IMR-90 (cell line): Measurements from ENCODE around the gene AQP6. TPM values are rescaled to one million over a fixed set of nuclear protein-coding genes. Genes with fewer than 3 reads are reported as not detected.

ENCODE experiments used
- ATAC-seq: fragments of 200-7000 bp; cut with Tn5 transposase; 2 replicates; pipeline ENCODE4 v1.9.1; 2020; ENCODE audit warnings: low read depth, mild to moderate bottlenecking, moderate library complexity
- BruUV-seq: library from RNA; stranded (reverse); fragments of 400-500 nt; replicated peaks from 2 replicates; lab custom pipeline; 2021; lab: Mats Ljungman, UMichigan
- CTCF ChIA-PET: fragments of 300-600 bp; formaldehyde crosslinking; extraction: SDS; loops from one replicate; lab custom pipeline; 2021; ENCODE audit warnings: antibody characterized with exemption; lab: Yijun Ruan, JAX
- POLR2A ChIA-PET: fragments of 300-600 bp; sonication (Branson Sonifier 250); formaldehyde crosslinking; loops from one replicate; lab custom pipeline; 2022; ENCODE audit warnings: antibody characterized with exemption; ENCODE audit not compliant: unreplicated experiment; lab: Charles Lee
- DNase-seq: peaks from one replicate; pipeline ENCODE4 v3.0.0; 2013
- H2AFZ ChIP-seq: replicated peaks from 2 replicates; pipeline ENCODE3; 2013; ENCODE audit warnings: low read length, mild to moderate bottlenecking; ENCODE audit not compliant: poor library complexity
- H2AK5ac ChIP-seq: 2 replicates; pipeline ENCODE4 v1.6.1; 2013; ENCODE audit warnings: low read depth, low read length, inconsistent platforms
- H2AK9ac ChIP-seq: replicated peaks from 2 replicates; pipeline ENCODE3; 2013; ENCODE audit warnings: mild to moderate bottlenecking, low read depth, low read length, moderate library complexity; ENCODE audit not compliant: poor library complexity
- H2BK120ac ChIP-seq: 2 replicates; pipeline ENCODE4 v1.6.1; 2013; ENCODE audit warnings: low read depth, low read length, inconsistent platforms
- H2BK15ac ChIP-seq: 3 replicates; pipeline ENCODE4 v1.6.1; 2013; ENCODE audit warnings: low read depth, low read length, inconsistent platforms
- H2BK20ac ChIP-seq: 2 replicates; pipeline ENCODE4 v1.6.1; 2013; ENCODE audit warnings: low read depth, mild to moderate bottlenecking, inconsistent platforms, low read length, moderate library complexity
- H2BK5ac ChIP-seq: 2 replicates; pipeline ENCODE4 v1.6.1; 2013; ENCODE audit warnings: mild to moderate bottlenecking, low read depth, low read length, inconsistent platforms; ENCODE audit not compliant: poor library complexity, severe bottlenecking
- H3K14ac ChIP-seq: replicated peaks from 2 replicates; pipeline ENCODE4 v1.6.1; 2013; ENCODE audit warnings: low read depth, low read length, inconsistent platforms
- H3K18ac ChIP-seq: 2 replicates; pipeline ENCODE4 v1.6.1; 2013; ENCODE audit warnings: low read depth, low read length, control low read depth
- H3K23ac ChIP-seq: 2 replicates; pipeline ENCODE4 v1.6.1; 2013; ENCODE audit warnings: low read depth, low read length, inconsistent platforms
- H3K27ac ChIP-seq: 2 replicates; pipeline ENCODE4 v1.5.1; 2013; ENCODE audit warnings: mild to moderate bottlenecking, control low read depth, low read length; ENCODE audit not compliant: insufficient read depth
- H3K27me3 ChIP-seq: 2 replicates; pipeline ENCODE4 v1.6.1; 2013; ENCODE audit warnings: low read length; ENCODE audit not compliant: control insufficient read depth, insufficient read depth
- H3K36me3 ChIP-seq: 2 replicates; pipeline ENCODE4 v1.6.1; 2013; ENCODE audit warnings: low read length, mixed read lengths; ENCODE audit not compliant: control insufficient read depth, insufficient read depth
- H3K4ac ChIP-seq: 2 replicates; pipeline ENCODE4 v1.6.1; 2013; ENCODE audit warnings: low read depth, low read length, inconsistent platforms
- H3K4me1 ChIP-seq: 2 replicates; pipeline ENCODE4 v1.6.1; 2013; ENCODE audit warnings: low read length, mixed read lengths; ENCODE audit not compliant: control insufficient read depth, insufficient read depth
- H3K4me2 ChIP-seq: 2 replicates; pipeline ENCODE4 v1.6.1; 2013; ENCODE audit warnings: low read depth, mild to moderate bottlenecking, control low read depth, low read length, moderate library complexity
- H3K4me3 ChIP-seq: 2 replicates; pipeline ENCODE4 v1.5.1; 2013; ENCODE audit warnings: low read depth, mild to moderate bottlenecking, control low read depth, low read length, moderate library complexity; ENCODE audit not compliant: insufficient read depth
- H3K56ac ChIP-seq: 2 replicates; pipeline ENCODE4 v1.6.1; 2013; ENCODE audit warnings: low read length, inconsistent platforms; ENCODE audit not compliant: insufficient read depth; ENCODE audit errors: extremely low read depth
- H3K79me1 ChIP-seq, 2 experiments: 2 replicates each; pipeline ENCODE4 v1.6.1; 2013; ENCODE audit warnings: low read length in 2 of 2, inconsistent platforms in 1 of 2, low read depth in 1 of 2
- H3K9ac ChIP-seq: 2 replicates; pipeline ENCODE4 v1.6.1; 2013; ENCODE audit warnings: low read depth, low read length, control low read depth
- H3K9me1 ChIP-seq: 2 replicates; pipeline ENCODE4 v1.6.1; 2013; ENCODE audit warnings: low read length, inconsistent platforms; ENCODE audit not compliant: insufficient read depth
- H3K9me3 ChIP-seq: 2 replicates; pipeline ENCODE4 v1.6.1; 2013; ENCODE audit warnings: low read length; ENCODE audit not compliant: control insufficient read depth, insufficient read depth
- H4K20me1 ChIP-seq: 2 replicates; pipeline ENCODE4 v1.6.1; 2013; ENCODE audit warnings: low read length, inconsistent platforms; ENCODE audit not compliant: insufficient read depth
- H4K5ac ChIP-seq: 2 replicates; pipeline ENCODE4 v1.6.1; 2013; ENCODE audit warnings: mild to moderate bottlenecking, low read depth, low read length, control low read depth
- H4K8ac ChIP-seq, 2 experiments: 2 replicates each; pipeline ENCODE4 v1.6.1; 2013; ENCODE audit warnings: low read depth in 2 of 2, low read length in 2 of 2, control low read depth in 1 of 2, inconsistent platforms in 1 of 2
- H4K91ac ChIP-seq: 2 replicates; pipeline ENCODE4 v1.6.1; 2013; ENCODE audit warnings: low read depth, low read length, inconsistent platforms; ENCODE audit not compliant: insufficient read depth
- CHD1 ChIP-seq: IDR thresholded peaks from 2 replicates; pipeline ENCODE4 v1.6.1; 2012; ENCODE audit warnings: low read depth, low read length, improper control_type of control experiment
- MAFK ChIP-seq: IDR thresholded peaks from 2 replicates; pipeline ENCODE4 v1.6.1; 2012; ENCODE audit warnings: low read depth, low read length, improper control_type of control experiment
- MAZ ChIP-seq: IDR thresholded peaks from 2 replicates; pipeline ENCODE4 v1.6.1; 2012; ENCODE audit warnings: low read depth, mild to moderate bottlenecking, low read length, improper control_type of control experiment, moderate library complexity, borderline replicate concordance
- MXI1 ChIP-seq: IDR thresholded peaks from 2 replicates; pipeline ENCODE4 v1.6.1; 2012; ENCODE audit warnings: low read depth, mild to moderate bottlenecking, low read length, moderate library complexity, borderline replicate concordance
- RAD21 ChIP-seq: IDR thresholded peaks from 2 replicates; pipeline ENCODE4 v1.6.1; 2012; ENCODE audit warnings: low read length, improper control_type of control experiment
- RCOR1 ChIP-seq: IDR thresholded peaks from 2 replicates; pipeline ENCODE4 v1.6.1; 2012; ENCODE audit warnings: mild to moderate bottlenecking, low read length, improper control_type of control experiment; ENCODE audit not compliant: insufficient replicate concordance
- SMC3 ChIP-seq: fragments of 150-350 bp; IDR thresholded peaks from 2 replicates; pipeline ENCODE4 v1.6.1; 2016; ENCODE audit warnings: low read depth, mild to moderate bottlenecking, antibody characterized with exemption, low read length, moderate library complexity
- WGBS, 2 experiments: methylation state at CpG; one replicate each; pipeline versions ENCODE4 v1.1.5 to v1.1.7; 2013; ENCODE audit warnings: missing lambda C conversion rate in 2 of 2; ENCODE audit not compliant: insufficient read length in 1 of 2; ENCODE audit errors: extremely low coverage in 2 of 2; 5-methylcytosine and 5-hydroxymethylcytosine counted together
- dilution Hi-C: fragments of 300-500 bp; cut with HindIII; formaldehyde crosslinking; loops from one replicate; pipeline ENCODE4 v1.14.3; 2018; ENCODE audit warnings: low sequenced_read_pairs; ENCODE audit not compliant: unreplicated experiment
- in situ Hi-C: fragments of 300-500 bp; cut with MboI; formaldehyde crosslinking; loops from 3 replicates; pipeline ENCODE4 v1.14.3; 2019; ENCODE audit warnings: low sequenced_read_pairs, inconsistent platforms, mixed read lengths
- intact Hi-C: fragments of 100-400 bp; cut with micrococcal nuclease; formaldehyde crosslinking; loops from 2 replicates; pipeline ENCODE4 v1.10.0; 2022
- polyA plus RNA-seq, 3 experiments: library from polyadenylated mRNA; depleted of rRNA; stranded (reverse); fragments of >200 nt; gene quantifications; 2 replicates each; pipeline ENCODE4 v1.2.3, GENCODE V29; 2012; ENCODE audit warnings: low replicate concordance in 1 of 3
- total RNA-seq: library from RNA; depleted of rRNA; stranded (reverse); fragments of >200 nt; gene quantifications from 2 replicates; pipeline ENCODE4 v1.2.3, GENCODE V29; 2012
- TF ChIP-seq, protein P1 (sequence below): fragments of 150-350 bp; IDR thresholded peaks from 2 replicates; pipeline ENCODE4 v1.6.1; 2016; ENCODE audit warnings: low read depth, mild to moderate bottlenecking, low read length, moderate library complexity, borderline replicate concordance

Gene AQP6
- total and polyA plus RNA-seq, 2 of the 4 experiments (the other 2 are of a cell fraction), result not detected

DNA sequence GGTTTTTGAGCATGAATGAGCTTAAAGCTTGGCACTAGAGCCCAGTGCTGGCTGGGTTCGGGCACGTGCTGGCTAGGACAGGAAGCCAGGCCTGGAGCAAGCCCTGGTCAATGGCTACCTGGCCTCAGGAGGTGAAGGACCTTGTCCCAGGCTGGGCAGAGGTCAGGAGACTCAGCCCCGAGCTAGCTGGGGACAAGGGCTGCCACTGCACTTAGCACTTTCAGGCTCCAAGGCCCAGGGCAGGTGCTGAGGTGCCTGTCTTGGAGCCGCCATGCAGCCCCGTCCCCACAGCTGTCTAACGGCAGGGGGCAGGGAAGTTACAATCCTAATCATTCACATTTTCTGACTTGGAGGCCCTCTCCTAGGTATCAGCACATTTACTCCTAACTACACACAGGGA lies 4.3 kb upstream of the AQP6 start:
- 72% methylated on average over 3 of the region's 6 CpGs; no CpG with 5 or more reads in 1 of the 2 experiments for WGBS, 2 experiments
- H3K79me1 ChIP-seq, result no peaks in the 10 kb centered on the region
- no peak overlapping the region for H3K4me2 ChIP-seq
- no peak overlapping the region for H3K27ac ChIP-seq
- no peak for TF ChIP-seq MXI1
- TF ChIP-seq MAFK, result no peak
- no peak for TF ChIP-seq MAZ
- TF ChIP-seq, protein P1, sequence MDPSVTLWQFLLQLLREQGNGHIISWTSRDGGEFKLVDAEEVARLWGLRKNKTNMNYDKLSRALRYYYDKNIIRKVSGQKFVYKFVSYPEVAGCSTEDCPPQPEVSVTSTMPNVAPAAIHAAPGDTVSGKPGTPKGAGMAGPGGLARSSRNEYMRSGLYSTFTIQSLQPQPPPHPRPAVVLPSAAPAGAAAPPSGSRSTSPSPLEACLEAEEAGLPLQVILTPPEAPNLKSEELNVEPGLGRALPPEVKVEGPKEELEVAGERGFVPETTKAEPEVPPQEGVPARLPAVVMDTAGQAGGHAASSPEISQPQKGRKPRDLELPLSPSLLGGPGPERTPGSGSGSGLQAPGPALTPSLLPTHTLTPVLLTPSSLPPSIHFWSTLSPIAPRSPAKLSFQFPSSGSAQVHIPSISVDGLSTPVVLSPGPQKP, result no peak
- no peak for TF ChIP-seq RAD21
- TF ChIP-seq RCOR1, result no peak
- no peak for TF ChIP-seq SMC3
- TF ChIP-seq CHD1, result no peak
- POLR2A ChIA-PET, result no interaction called here
- no peak overlapping the region for H3K18ac ChIP-seq
- H4K20me1 ChIP-seq, result no peaks in the 10 kb centered on the region
- H3K4me3 ChIP-seq, result no peak overlapping the region
- no TSS peak for BruUV-seq
- no peaks in the 10 kb centered on the region for H3K36me3 ChIP-seq
- CTCF ChIA-PET, result interaction anchor here (0.7 to 4.0 kb wide), 5 partner anchors 13 to 102 kb away, joined by 3 to 33 read pairs (median 6); no protein-coding TSS in a partner anchor
- H3K4ac ChIP-seq, result no peak overlapping the region
- in situ Hi-C loops, result loop anchor here (10.0 kb wide), 1 partner anchor 194 kb away; no protein-coding TSS in a partner anchor
- H3K56ac ChIP-seq, result no peak overlapping the region
- ATAC-seq, result no peak
- no peak for DNase-seq
- H3K9me3 ChIP-seq, result no peaks in the 10 kb centered on the region
- H3K27me3 ChIP-seq, result peaks cover 80% of the 10 kb centered on the region
- no peak overlapping the region for H2BK20ac ChIP-seq
- no peak overlapping the region for H2BK5ac ChIP-seq
- no peaks in the 10 kb centered on the region for H3K9me1 ChIP-seq
- no peak overlapping the region for H4K91ac ChIP-seq
- no peak overlapping the region for H3K14ac ChIP-seq
- H3K23ac ChIP-seq, result no peak overlapping the region
- H2BK15ac ChIP-seq, result no peak overlapping the region
- H2AFZ ChIP-seq, result no peak overlapping the region
- H3K4me1 ChIP-seq, result no peaks in the 10 kb centered on the region
- H2BK120ac ChIP-seq, result no peak overlapping the region
- intact Hi-C loops, result loop anchor here (10.0 kb wide), 1 partner anchor 206 kb away; no protein-coding TSS in a partner anchor
- no peak overlapping the region for H4K8ac ChIP-seq
- H2AK9ac ChIP-seq, result no peak overlapping the region
- H3K9ac ChIP-seq, result no peak overlapping the region
- H4K5ac ChIP-seq, result no peak overlapping the region
- no peak overlapping the region for H2AK5ac ChIP-seq
- dilution Hi-C loops, result no loop called here
